Measurements from ENCODE around the gene MPPED2. TPM values are rescaled to one million over a fixed set of nuclear protein-coding genes. Genes with fewer than 3 reads are reported as not detected.
A peak's percentile ranks its signal among the peaks of the same experiment; 100 is the strongest.

The MPPED2 gene
- total and polyA plus RNA-seq, 10 of the 15 experiments (the other 5 are each of a cell fraction or from before 2014, with no cell fraction given) = not detected

DNA sequence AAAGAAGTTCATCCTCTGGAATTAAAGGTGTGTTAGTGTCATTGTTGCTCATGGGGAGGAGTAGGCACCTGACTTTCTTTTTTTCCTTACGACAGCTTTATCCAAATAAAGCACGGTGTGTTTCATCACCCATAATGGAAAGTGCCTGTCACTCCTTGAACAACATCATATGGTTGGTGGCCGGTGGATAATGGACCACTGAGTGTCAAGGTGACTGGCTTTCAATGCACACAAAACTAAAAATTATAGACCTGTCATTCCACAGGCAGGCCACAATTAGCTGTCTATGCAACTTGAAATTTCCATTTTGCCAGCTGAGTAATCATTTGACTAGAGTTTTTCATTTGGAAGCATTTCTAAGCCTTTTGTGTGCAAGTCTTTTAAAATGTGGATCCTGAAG, 45.0 kb upstream of the MPPED2 start:
- in situ Hi-C loops (cut with MboI) = no loop called here
- no peaks in the 10 kb centered on the region for H3K9me3 ChIP-seq (replicated peaks; ENCODE audit: control insufficient read depth, insufficient read depth, low read length)
- CTCF ChIA-PET = no interaction called here
- FAIRE-seq (no peak), ATAC-seq (no peak), DNase-seq (ENCODE audit: low read depth, low spot score) (no peak)
- TF ChIP-seq MTA2 (IDR thresholded peaks at IDR 0.05; ENCODE audit: low read depth) (no peak), RB1 (IDR thresholded peaks at IDR 0.05; ENCODE audit: borderline replicate concordance) (no peak), NRF1 (conservative IDR thresholded peaks at IDR 0.05; ENCODE audit: low read depth, low read length) (no peak), ESRRA (IDR thresholded peaks at IDR 0.05; ENCODE audit: low read length) (no peak), CHD4 (IDR thresholded peaks at IDR 0.05) (no peak)
- intact Hi-C loops (cut with micrococcal nuclease; ENCODE audit: unreplicated experiment) = no loop called here
- H3K9ac ChIP-seq (ENCODE audit: control insufficient read depth, insufficient read depth, low read length) = no peak overlapping the region
- RAD21 ChIA-PET (ENCODE audit: unreplicated experiment) = no interaction called here
- no peak overlapping the region for H2AFZ ChIP-seq (ENCODE audit: control insufficient read depth, low read depth, low read length)
- no peak overlapping the region for H3K4me3 ChIP-seq
- H3K27ac ChIP-seq (ENCODE audit: control insufficient read depth, insufficient read depth) = no peak overlapping the region
- 57% methylated on average over 3 of the region's 3 CpGs for WGBS (ENCODE audit: insufficient coverage, insufficient replicate concordance, low lambda C conversion rate, missing lambda C conversion rate)
- SMC1A ChIA-PET (ENCODE audit: uncharacterized antibody, unreplicated experiment) = no interaction called here
- no TSS peak for BruUV-seq (replicated peaks)
- no peaks in the 10 kb centered on the region for H3K36me3 ChIP-seq (ENCODE audit: control insufficient read depth in 2 of 2, insufficient read depth in 2 of 2, low read length in 1 of 2)
- no peaks in the 10 kb centered on the region for H3K27me3 ChIP-seq (replicated peaks in 1 of 2; ENCODE audit: control insufficient read depth in 2 of 2, insufficient read depth in 2 of 2, low read length in 1 of 2)
- POLR2A ChIA-PET = no interaction called here
- H3K79me2 ChIP-seq (ENCODE audit: control insufficient read depth, insufficient read depth, low read length) = no peaks in the 10 kb centered on the region
- no peaks in the 10 kb centered on the region for H3K4me1 ChIP-seq (ENCODE audit: control insufficient read depth, insufficient read depth, low read length)
- no peaks in the 10 kb centered on the region for H4K20me1 ChIP-seq (ENCODE audit: control insufficient read depth, insufficient read depth)
- no peak overlapping the region for H3K4me2 ChIP-seq (ENCODE audit: control insufficient read depth, insufficient read depth)

DNA sequence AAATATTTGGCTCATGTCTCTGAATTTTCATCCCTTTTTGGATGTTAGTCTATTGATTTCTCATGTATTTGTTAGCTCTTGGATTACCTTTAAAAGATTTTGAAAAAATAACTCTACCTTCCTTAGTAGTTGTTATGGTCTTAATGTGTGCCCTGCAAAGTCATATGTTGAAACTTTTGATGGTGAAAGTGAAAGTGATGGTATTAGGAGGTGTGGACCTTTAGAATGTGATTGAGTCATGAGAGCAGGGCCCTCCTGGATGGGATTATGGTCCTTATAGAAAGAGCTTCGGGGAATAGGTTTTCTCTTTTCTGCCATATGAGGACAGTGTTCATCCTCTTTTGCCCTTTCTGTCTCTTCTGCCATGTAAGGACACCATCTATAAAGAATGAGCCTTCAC, 33.6 kb upstream of the MPPED2 start:
- no peaks in the 10 kb centered on the region for H3K79me2 ChIP-seq (ENCODE audit: control insufficient read depth, insufficient read depth, low read length)
- H3K36me3 ChIP-seq (ENCODE audit: control insufficient read depth in 2 of 2, insufficient read depth in 2 of 2, low read length in 1 of 2) = no peaks in the 10 kb centered on the region
- FAIRE-seq (no peak), DNase-seq (ENCODE audit: low read depth, low spot score) (no peak), ATAC-seq (peak; percentile 56)
- TF ChIP-seq, protein P1, sequence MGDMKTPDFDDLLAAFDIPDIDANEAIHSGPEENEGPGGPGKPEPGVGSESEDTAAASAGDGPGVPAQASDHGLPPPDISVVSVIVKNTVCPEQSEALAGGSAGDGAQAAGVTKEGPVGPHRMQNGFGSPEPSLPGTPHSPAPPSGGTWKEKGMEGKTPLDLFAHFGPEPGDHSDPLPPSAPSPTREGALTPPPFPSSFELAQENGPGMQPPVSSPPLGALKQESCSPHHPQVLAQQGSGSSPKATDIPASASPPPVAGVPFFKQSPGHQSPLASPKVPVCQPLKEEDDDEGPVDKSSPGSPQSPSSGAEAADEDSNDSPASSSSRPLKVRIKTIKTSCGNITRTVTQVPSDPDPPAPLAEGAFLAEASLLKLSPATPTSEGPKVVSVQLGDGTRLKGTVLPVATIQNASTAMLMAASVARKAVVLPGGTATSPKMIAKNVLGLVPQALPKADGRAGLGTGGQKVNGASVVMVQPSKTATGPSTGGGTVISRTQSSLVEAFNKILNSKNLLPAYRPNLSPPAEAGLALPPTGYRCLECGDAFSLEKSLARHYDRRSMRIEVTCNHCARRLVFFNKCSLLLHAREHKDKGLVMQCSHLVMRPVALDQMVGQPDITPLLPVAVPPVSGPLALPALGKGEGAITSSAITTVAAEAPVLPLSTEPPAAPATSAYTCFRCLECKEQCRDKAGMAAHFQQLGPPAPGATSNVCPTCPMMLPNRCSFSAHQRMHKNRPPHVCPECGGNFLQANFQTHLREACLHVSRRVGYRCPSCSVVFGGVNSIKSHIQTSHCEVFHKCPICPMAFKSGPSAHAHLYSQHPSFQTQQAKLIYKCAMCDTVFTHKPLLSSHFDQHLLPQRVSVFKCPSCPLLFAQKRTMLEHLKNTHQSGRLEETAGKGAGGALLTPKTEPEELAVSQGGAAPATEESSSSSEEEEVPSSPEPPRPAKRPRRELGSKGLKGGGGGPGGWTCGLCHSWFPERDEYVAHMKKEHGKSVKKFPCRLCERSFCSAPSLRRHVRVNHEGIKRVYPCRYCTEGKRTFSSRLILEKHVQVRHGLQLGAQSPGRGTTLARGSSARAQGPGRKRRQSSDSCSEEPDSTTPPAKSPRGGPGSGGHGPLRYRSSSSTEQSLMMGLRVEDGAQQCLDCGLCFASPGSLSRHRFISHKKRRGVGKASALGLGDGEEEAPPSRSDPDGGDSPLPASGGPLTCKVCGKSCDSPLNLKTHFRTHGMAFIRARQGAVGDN (IDR thresholded peaks at IDR 0.05) = no peak
- TF ChIP-seq KLF5 (IDR thresholded peaks at IDR 0.05; ENCODE audit: partially characterized antibody) (no peak), MYB (IDR thresholded peaks at IDR 0.05; ENCODE audit: borderline replicate concordance, low read depth, low read length) (no peak), PAX8 (IDR thresholded peaks at IDR 0.05) (no peak), STAT3 (IDR thresholded peaks at IDR 0.05; ENCODE audit: low read depth, low read length) (no peak), NFXL1 (IDR thresholded peaks at IDR 0.05; ENCODE audit: borderline replicate concordance) (no peak), ZNF274 (IDR thresholded peaks at IDR 0.05; ENCODE audit: insufficient read depth, insufficient read length) (no peak), SMAD1 (IDR thresholded peaks at IDR 0.05; ENCODE audit: low read depth, partially characterized antibody) (no peak), NRF1 (conservative IDR thresholded peaks at IDR 0.05; ENCODE audit: low read depth, low read length) (no peak), RBBP5 (conservative IDR thresholded peaks at IDR 0.05) (no peak), JUNB (IDR thresholded peaks at IDR 0.05) (no peak), POLR2A (IDR thresholded peaks at IDR 0.05; ENCODE audit: low read depth, low read length) (no peak), SUZ12 (IDR thresholded peaks at IDR 0.05; ENCODE audit: unreplicated experiment) (no peak), RUNX3 (IDR thresholded peaks at IDR 0.05; ENCODE audit: low read length) (no peak)
- no peaks in the 10 kb centered on the region for H3K4me1 ChIP-seq (ENCODE audit: control insufficient read depth, insufficient read depth, low read length)
- in situ Hi-C loops (cut with MboI) (no loop called here), intact Hi-C loops (cut with micrococcal nuclease; ENCODE audit: unreplicated experiment) (no loop called here)
- no TSS peak for BruUV-seq (replicated peaks)
- no peaks in the 10 kb centered on the region for H3K9me3 ChIP-seq (replicated peaks; ENCODE audit: control insufficient read depth, insufficient read depth, low read length)
- H4K20me1 ChIP-seq (ENCODE audit: control insufficient read depth, insufficient read depth) = no peaks in the 10 kb centered on the region
- no peaks in the 10 kb centered on the region for H3K27me3 ChIP-seq (replicated peaks in 1 of 2; ENCODE audit: control insufficient read depth in 2 of 2, insufficient read depth in 2 of 2, low read length in 1 of 2)
- H3K9ac ChIP-seq (ENCODE audit: control insufficient read depth, insufficient read depth, low read length) = no peak overlapping the region
- H3K4me2 ChIP-seq (ENCODE audit: control insufficient read depth, insufficient read depth) = no peak overlapping the region
- no peak overlapping the region for H3K4me3 ChIP-seq
- whole genome bisulfite sequencing (ENCODE audit: insufficient coverage, insufficient replicate concordance, low lambda C conversion rate, missing lambda C conversion rate) = 0% methylated on average over 1 of the region's 1 CpG
- no peak overlapping the region for H2AFZ ChIP-seq (ENCODE audit: control insufficient read depth, low read depth, low read length)
- ChIA-PET RAD21 (ENCODE audit: unreplicated experiment) (no interaction called here), SMC1A (ENCODE audit: uncharacterized antibody, unreplicated experiment) (no interaction called here), CTCF (interaction anchor here (0.9 kb wide), 1 partner anchor 11 kb away, joined by 3 read pairs; no protein-coding TSS in a partner anchor), POLR2A (no interaction called here)
- H3K27ac ChIP-seq (ENCODE audit: control insufficient read depth, insufficient read depth) = no peak overlapping the region

All from GM12878 (cell line).